DMS114 treated with DMSO at 0.1 percent for 48 hours (cell line): ENCODE results near the gene USP15.

Experiments used
- DNase-seq: peaks from one replicate; lab custom pipeline; 2025; ENCODE audit not compliant: unreplicated experiment; lab: John Stamatoyannopoulos, UW

USP15 gene

GRCh38 chr12:62279961-62280360, 19.8 kb downstream of the USP15 start:
- DNase-seq: no peak

- no peak for DNase-seq
Measured at GRCh38 chr12:62282057-62282774, 22.0 kb downstream of the USP15 start.

- DNase-seq: no peak
Measured at GRCh38 chr12:62284749-62285148, 24.5 kb downstream of the USP15 start.

GRCh38 chr12:62285284-62285683, 25.1 kb downstream of the USP15 start:
- no peak for DNase-seq

- DNase-seq: no peak
Measured at GRCh38 chr12:62288328-62288727, 28.1 kb downstream of the USP15 start.

GRCh38 chr12:62290846-62291245, 30.6 kb downstream of the USP15 start:
- no peak for DNase-seq

GRCh38 chr12:62291864-62292760, 31.9 kb downstream of the USP15 start:
- no peak for DNase-seq

- DNase-seq: no peak
Measured at GRCh38 chr12:62292761-62293344, 32.6 kb downstream of the USP15 start.

GRCh38 chr12:62294378-62294777, 34.2 kb downstream of the USP15 start:
- DNase-seq: no peak

GRCh38 chr12:62296001-62296400, 35.8 kb downstream of the USP15 start:
- no peak for DNase-seq

- DNase-seq: no peak
Measured at GRCh38 chr12:62297321-62297720, 37.1 kb downstream of the USP15 start.

GRCh38 chr12:62299617-62300016, 39.4 kb downstream of the USP15 start:
- DNase-seq: no peak

GRCh38 chr12:62301080-62301798, 41.0 kb downstream of the USP15 start:
- no peak for DNase-seq

GRCh38 chr12:62301799-62302133, 41.6 kb downstream of the USP15 start:
- DNase-seq: no peak

- no peak for DNase-seq
Measured at GRCh38 chr12:62304560-62304959, 44.4 kb downstream of the USP15 start.

- DNase-seq: no peak
Measured at GRCh38 chr12:62305778-62306177, 45.6 kb downstream of the USP15 start.

GRCh38 chr12:62306569-62307530, 46.6 kb downstream of the USP15 start:
- no peak for DNase-seq

GRCh38 chr12:62308201-62308600, 48.0 kb downstream of the USP15 start:
- DNase-seq: no peak

GRCh38 chr12:62313727-62314380, 53.6 kb downstream of the USP15 start:
- DNase-seq: no peak

GRCh38 chr12:62317017-62317416, 56.8 kb downstream of the USP15 start:
- no peak for DNase-seq
